H1 (cell line): Measurements from ENCODE around the gene HOXB5. TPM values are rescaled to one million over a fixed set of nuclear protein-coding genes. Genes with fewer than 3 reads are reported as not detected.

Experiments used
- BCL11A ChIP-seq, 2 experiments: IDR thresholded peaks; one replicate each; pipeline ENCODE4 v1.6.1; 2011; ENCODE audit warnings: low read depth in 2 of 2, low read length in 2 of 2, mild to moderate bottlenecking in 2 of 2
- CBX8 ChIP-seq: fragments of 300-800, 300-1000 bp; sonication (generic); IDR thresholded peaks from 2 replicates; pipeline ENCODE4 v1.7.1; 2016; ENCODE audit warnings: low read depth, low read length, borderline replicate concordance
- CHD2 ChIP-seq: IDR thresholded peaks from 2 replicates; pipeline ENCODE4 v1.6.1; 2012; ENCODE audit warnings: low read length, improper control_type of control experiment
- GTF2F1 ChIP-seq: IDR thresholded peaks from 2 replicates; pipeline ENCODE4 v1.6.1; 2012; ENCODE audit warnings: low read depth, low read length, improper control_type of control experiment, borderline replicate concordance
- HDAC2 ChIP-seq, 2 experiments: fragments of 300-600 bp in 1 of 2; sonication (generic) in 1 of 2; IDR thresholded peaks; 2 replicates each; pipeline ENCODE4 v1.6.1; 2011 to 2012; ENCODE audit warnings: low read depth in 2 of 2, low read length in 2 of 2, mild to moderate bottlenecking in 2 of 2, moderate library complexity in 2 of 2, borderline replicate concordance in 1 of 2, inconsistent platforms in 1 of 2
- JUN ChIP-seq: IDR thresholded peaks from 2 replicates; pipeline ENCODE4 v1.6.1; 2011; ENCODE audit warnings: low read depth, mild to moderate bottlenecking, improper control_type of control experiment, low read length
- RFX5 ChIP-seq: IDR thresholded peaks from 2 replicates; pipeline ENCODE4 v1.6.1; 2011; ENCODE audit warnings: low read depth, low read length, improper control_type of control experiment, borderline replicate concordance
- SIRT6 ChIP-seq: IDR thresholded peaks from one replicate; pipeline ENCODE4 v1.7.1; 2012; ENCODE audit warnings: low read length, inconsistent platforms
- SIX5 ChIP-seq: IDR thresholded peaks from 2 replicates; pipeline ENCODE4 v1.6.1; 2011; ENCODE audit warnings: mild to moderate bottlenecking, low read depth, low read length
- TEAD4 ChIP-seq: IDR thresholded peaks from 2 replicates; pipeline ENCODE4 v1.6.1; 2012; ENCODE audit warnings: low read depth, low read length, inconsistent platforms, mixed read lengths
- ZNF274 ChIP-seq: IDR thresholded peaks from 2 replicates; pipeline ENCODE4 v1.7.0; 2012; ENCODE audit warnings: low read length, borderline replicate concordance; ENCODE audit errors: extremely low read depth
- polyA plus RNA-seq, 7 experiments: library from polyadenylated mRNA; depleted of rRNA in 3 of 7; stranded (reverse) in 5 of 7; unstranded in 2 of 7; fragments of >200 nt in 5 of 7; fragments of 200-250 nt in 2 of 7; gene quantifications; 1 replicate in 5 of 7; 2 replicates in 1 of 7; 4 replicates in 1 of 7; pipeline versions ENCODE4 v1.2.1 to v1.2.3, GENCODE V29; 2011 to 2013; ENCODE audit warnings: missing spikeins in 2 of 7, mixed read lengths in 2 of 7
- total RNA-seq: library from RNA; stranded (reverse); fragmentation: NEBNext Ultra II Directional; extraction: Animal tissue kit (Norgen Biotek cat#: 25700); gene quantifications from 2 replicates; pipeline ENCODE4 v1.2.1, GENCODE V29; 2021

The HOXB5 gene
- total and polyA plus RNA-seq, 2 of the 8 experiments (the other 6 are each of a cell fraction or from before 2014, with no cell fraction given) = not detected

DNA sequence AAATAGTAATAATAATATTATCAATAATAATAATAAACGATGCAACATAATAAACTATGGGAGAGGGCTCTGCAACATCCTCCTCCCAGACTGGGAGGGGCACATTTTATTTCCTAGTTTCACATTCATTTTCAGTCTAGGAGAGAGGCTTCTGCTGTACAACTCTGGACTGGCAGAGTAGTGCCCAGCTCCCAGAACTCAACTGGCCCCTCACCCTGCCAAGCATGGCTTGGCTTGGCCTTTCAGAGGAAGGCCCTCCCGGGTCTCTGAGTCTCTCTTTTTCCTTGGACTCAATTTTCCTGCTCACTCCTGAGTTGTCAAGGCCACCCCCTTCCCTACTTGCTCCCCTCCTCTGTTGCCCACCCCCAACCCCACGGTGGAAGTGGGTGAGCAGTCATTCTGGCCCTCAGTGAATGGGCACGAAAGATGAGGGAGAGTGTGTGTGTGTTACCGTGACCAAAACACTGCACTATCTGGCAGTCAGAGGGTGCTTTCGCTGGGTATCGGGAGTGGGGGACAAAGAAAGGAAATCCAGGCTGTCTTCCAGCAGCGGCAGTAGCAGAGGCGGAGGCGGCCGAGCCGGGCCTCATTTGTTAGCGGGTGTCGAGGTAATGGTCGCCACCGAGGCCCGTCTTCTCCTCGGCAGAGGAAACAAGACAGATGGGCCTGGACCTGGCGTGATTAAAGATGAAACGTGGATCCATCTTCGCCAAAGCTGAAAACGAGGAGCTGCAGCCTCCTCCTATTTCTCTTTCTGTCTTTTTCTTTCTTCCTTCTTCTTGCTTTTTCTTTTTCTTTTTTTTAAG, 17.7 kb downstream of the HOXB5 start (continued):
- TF ChIP-seq CBX8 = peak; percentile 79; the same call in 1 of the 2 replicates
- TF ChIP-seq RFX5 = no peak
- TF ChIP-seq CHD2 = no peak
- TF ChIP-seq SIX5 = no peak
- no peak for TF ChIP-seq HDAC2 (IDR thresholded peaks at IDR 0.05; ENCODE audit: borderline replicate concordance in 1 of 2, low read depth in 2 of 2, low read length in 2 of 2)
- no peak for TF ChIP-seq TEAD4
- no peak for TF ChIP-seq JUN
- TF ChIP-seq SIRT6 = no peak
- TF ChIP-seq BCL11A (IDR thresholded peaks at IDR 0.05; ENCODE audit: low read depth in 2 of 2, low read length in 2 of 2) = no peak
- TF ChIP-seq GTF2F1 = no peak
- no peak for TF ChIP-seq ZNF274
